Parathyroid adenoma (tissue), 2 donors: ENCODE measurements around the gene TOMM6.

ENCODE experiments used
- H2AFZ ChIP-seq: fragments of 300-600 bp; sonication (generic); one replicate; pipeline ENCODE4 v1.7.0; 2017; ENCODE audit warnings: antibody characterized with exemption, mild to moderate bottlenecking
- H3K27ac ChIP-seq: fragments of 300-600 bp; sonication (generic); one replicate; pipeline ENCODE4 v1.7.0; 2017
- H3K27me3 ChIP-seq: fragments of 300-600 bp; sonication (generic); one replicate; pipeline ENCODE4 v1.7.0; 2017; ENCODE audit warnings: low read length; ENCODE audit not compliant: control insufficient read depth, insufficient read depth
- H3K36me3 ChIP-seq: fragments of 300-600 bp; sonication (generic); one replicate; pipeline ENCODE4 v1.7.0; 2017; ENCODE audit warnings: low read length; ENCODE audit not compliant: control insufficient read depth, insufficient read depth
- H3K4me1 ChIP-seq: fragments of 300-600 bp; sonication (generic); one replicate; pipeline ENCODE4 v1.7.0; 2017; ENCODE audit warnings: control low read depth
- H3K4me2 ChIP-seq: fragments of 300-600 bp; sonication (generic); one replicate; pipeline ENCODE4 v1.7.0; 2017; ENCODE audit warnings: low read length
- H3K4me3 ChIP-seq: fragments of 300-600 bp; sonication (generic); one replicate; pipeline ENCODE4 v1.7.0; 2017; ENCODE audit warnings: low read depth, low read length
- H3K79me2 ChIP-seq: fragments of 300-600 bp; sonication (generic); one replicate; pipeline ENCODE4 v1.7.0; 2017; ENCODE audit warnings: control low read depth
- H3K9ac ChIP-seq: fragments of 300-600 bp; sonication (generic); one replicate; pipeline ENCODE4 v1.7.0; 2017; ENCODE audit warnings: mild to moderate bottlenecking
- H3K9me3 ChIP-seq: fragments of 300-600 bp; sonication (generic); one replicate; pipeline ENCODE4 v1.7.0; 2017; ENCODE audit warnings: low read length; ENCODE audit not compliant: control insufficient read depth
- TF ChIP-seq, protein P1 (sequence below): fragments of 300-600 bp; sonication (generic); IDR thresholded peaks from one replicate; pipeline ENCODE4 v1.7.0; 2017; ENCODE audit warnings: antibody characterized with exemption, mild to moderate bottlenecking
- donor health status: primary hyperparathyroidism.

TOMM6 gene

DNA sequence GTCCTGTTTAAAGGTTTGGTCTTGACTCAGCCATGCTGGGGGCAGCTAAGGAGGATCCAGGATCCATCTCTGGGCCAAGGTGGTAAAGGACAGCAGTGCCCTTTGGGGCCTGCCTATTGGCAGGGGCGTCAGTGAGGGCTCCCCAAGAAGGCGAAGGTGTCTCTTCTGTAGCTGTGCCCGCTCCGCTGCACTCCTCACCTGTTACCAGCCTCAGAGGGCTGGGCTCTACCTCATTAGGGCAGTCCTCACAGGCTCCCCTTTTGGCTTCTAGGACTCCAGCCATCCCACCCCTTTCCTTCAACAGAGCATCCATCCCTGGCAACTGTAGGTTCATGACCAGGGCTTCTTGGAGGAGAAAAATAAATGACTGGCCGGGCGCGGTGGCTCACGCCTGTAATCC is 18.1 kb upstream of the TOMM6 start:
- TF ChIP-seq, protein P1, sequence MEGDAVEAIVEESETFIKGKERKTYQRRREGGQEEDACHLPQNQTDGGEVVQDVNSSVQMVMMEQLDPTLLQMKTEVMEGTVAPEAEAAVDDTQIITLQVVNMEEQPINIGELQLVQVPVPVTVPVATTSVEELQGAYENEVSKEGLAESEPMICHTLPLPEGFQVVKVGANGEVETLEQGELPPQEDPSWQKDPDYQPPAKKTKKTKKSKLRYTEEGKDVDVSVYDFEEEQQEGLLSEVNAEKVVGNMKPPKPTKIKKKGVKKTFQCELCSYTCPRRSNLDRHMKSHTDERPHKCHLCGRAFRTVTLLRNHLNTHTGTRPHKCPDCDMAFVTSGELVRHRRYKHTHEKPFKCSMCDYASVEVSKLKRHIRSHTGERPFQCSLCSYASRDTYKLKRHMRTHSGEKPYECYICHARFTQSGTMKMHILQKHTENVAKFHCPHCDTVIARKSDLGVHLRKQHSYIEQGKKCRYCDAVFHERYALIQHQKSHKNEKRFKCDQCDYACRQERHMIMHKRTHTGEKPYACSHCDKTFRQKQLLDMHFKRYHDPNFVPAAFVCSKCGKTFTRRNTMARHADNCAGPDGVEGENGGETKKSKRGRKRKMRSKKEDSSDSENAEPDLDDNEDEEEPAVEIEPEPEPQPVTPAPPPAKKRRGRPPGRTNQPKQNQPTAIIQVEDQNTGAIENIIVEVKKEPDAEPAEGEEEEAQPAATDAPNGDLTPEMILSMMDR = no peak
- H3K27ac ChIP-seq = no peak overlapping the region
- no peaks in the 10 kb centered on the region for H3K79me2 ChIP-seq
- no peaks in the 10 kb centered on the region for H3K36me3 ChIP-seq
- H3K4me2 ChIP-seq = no peak overlapping the region
- no peak overlapping the region for H3K9ac ChIP-seq
- no peaks in the 10 kb centered on the region for H3K4me1 ChIP-seq
- H3K4me3 ChIP-seq = no peak overlapping the region
- H2AFZ ChIP-seq = no peak overlapping the region
- H3K27me3 ChIP-seq = no peaks in the 10 kb centered on the region
- H3K9me3 ChIP-seq = no peaks in the 10 kb centered on the region

DNA sequence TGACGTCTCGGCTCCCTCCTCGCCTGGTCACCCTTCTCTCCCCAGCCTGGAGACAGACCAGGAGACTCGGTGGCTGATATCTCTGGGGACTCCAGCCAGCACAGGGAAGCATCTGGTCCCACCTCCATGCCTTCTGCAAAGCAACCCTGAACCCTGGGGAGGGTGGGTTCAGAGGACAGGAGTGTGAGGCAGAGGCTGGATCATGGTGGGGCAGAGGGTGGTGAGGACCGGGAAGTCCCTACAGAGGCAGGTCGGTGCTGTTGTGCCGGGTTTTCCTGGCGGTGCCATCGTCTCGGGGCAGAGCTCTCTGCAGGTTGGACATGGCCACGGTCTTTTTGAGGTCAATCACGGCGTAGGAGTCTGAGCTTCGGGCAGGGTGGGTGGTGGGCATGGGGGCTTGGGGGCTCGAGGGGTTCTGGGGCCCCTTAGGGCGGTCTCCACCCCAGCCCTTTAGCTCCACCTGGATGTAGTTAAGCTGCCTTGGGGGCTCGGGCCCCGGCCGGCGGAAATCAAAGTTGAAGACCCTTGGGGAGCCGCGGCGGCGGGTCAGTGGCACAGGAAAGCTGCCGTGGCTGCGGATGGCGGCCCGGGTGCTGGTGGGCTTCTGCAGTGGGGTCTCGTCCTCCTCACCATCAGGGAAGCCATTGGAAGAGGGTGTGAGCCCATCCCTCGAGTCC is 17.0 kb upstream of the TOMM6 start:
- no peaks in the 10 kb centered on the region for H3K4me1 ChIP-seq
- no peaks in the 10 kb centered on the region for H3K27me3 ChIP-seq
- H3K4me3 ChIP-seq = no peak overlapping the region
- no peak overlapping the region for H3K9ac ChIP-seq
- no peak overlapping the region for H2AFZ ChIP-seq
- TF ChIP-seq, protein P1 = no peak
- no peaks in the 10 kb centered on the region for H3K36me3 ChIP-seq
- no peak overlapping the region for H3K27ac ChIP-seq
- H3K9me3 ChIP-seq = no peaks in the 10 kb centered on the region
- H3K79me2 ChIP-seq = no peaks in the 10 kb centered on the region
- H3K4me2 ChIP-seq = no peak overlapping the region

DNA sequence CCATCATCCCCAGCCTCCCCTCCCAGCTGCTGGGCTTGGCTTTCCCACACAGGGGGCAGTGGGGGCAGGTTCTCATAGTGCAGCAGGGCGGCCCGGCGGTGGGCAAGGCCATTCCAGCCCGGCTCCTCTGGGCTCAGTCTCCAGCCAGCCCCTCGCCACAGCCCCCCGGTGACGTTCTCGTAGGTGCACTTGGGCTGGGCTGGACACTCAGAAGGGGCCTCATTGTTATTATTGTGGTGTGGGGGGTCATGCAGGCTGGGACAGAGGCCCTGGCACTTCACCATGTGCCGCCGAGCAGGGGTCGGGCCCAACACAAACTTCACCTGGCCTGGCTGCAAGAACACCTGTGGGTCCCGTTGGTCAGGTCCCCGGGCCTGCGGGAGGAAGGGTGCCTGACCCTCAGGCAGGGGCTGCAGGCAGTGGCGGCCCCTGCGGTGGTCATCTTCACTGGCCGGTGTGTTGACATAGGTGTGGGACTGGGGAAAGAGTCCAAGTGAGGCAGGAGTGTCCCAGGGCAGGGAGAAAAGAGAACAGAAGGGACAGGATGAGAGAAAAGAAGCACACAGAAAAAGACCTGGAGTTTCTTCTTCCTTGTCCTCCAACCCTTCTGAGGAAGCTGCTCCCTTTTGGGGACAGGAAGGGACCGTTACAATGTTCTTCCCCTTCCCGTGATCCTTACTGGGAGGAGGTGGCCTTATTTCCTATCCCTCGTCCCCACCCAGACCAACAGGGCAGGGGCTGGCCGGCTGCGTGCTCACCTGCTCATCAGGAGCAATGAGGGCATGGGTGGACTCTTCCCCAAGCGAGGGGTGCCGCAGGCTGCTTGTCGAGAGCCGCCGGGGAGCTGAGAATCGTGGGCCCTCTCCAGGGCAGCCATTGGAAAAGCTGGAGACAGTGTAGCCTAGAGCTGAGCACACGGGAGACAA is 16.2 kb upstream of the TOMM6 start:
- no peak overlapping the region for H3K4me2 ChIP-seq
- no peaks in the 10 kb centered on the region for H3K27me3 ChIP-seq
- no peaks in the 10 kb centered on the region for H3K36me3 ChIP-seq
- H2AFZ ChIP-seq = no peak overlapping the region
- no peaks in the 10 kb centered on the region for H3K79me2 ChIP-seq
- H3K4me1 ChIP-seq = no peaks in the 10 kb centered on the region
- TF ChIP-seq, protein P1 = no peak
- H3K4me3 ChIP-seq = no peak overlapping the region
- no peak overlapping the region for H3K9ac ChIP-seq
- no peak overlapping the region for H3K27ac ChIP-seq
- no peaks in the 10 kb centered on the region for H3K9me3 ChIP-seq

DNA sequence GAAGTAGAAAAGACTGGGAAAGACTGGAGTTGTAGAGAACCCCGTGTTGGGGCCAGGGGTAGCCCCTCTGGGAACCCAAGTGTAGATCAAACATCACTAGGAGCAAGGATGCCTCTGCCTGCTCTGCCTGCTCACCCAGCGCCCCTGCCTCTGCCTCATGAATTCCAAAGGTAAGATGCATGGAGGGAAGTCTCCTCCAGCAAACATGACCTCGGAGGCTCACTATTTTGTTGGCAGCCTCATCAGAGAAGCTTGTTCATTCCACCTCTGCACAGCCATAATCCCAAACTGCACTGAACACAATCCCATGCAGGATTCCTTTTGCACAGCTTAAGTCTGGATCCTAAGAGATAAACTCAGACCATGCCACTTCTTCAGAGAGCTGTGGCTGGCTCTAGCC is 12.7 kb upstream of the TOMM6 start:
- Histone ChIP-seq H3K9ac (no peak overlapping the region), H3K79me2 (no peaks in the 10 kb centered on the region), H3K4me1 (peaks cover 4% of the 10 kb centered on the region), H3K36me3 (no peaks in the 10 kb centered on the region), H3K27me3 (no peaks in the 10 kb centered on the region), H3K9me3 (no peaks in the 10 kb centered on the region), H3K27ac (no peak overlapping the region), H3K4me3 (no peak overlapping the region), H3K4me2 (no peak overlapping the region), H2AFZ (no peak overlapping the region)
- TF ChIP-seq, protein P1 = no peak
